Activated CD8-positive, alpha-beta memory T cell treated with anti-CD3 and anti-CD28 coated beads, Interleukin-2, amount 50 U/mL, for 48 hours (primary cell): Measurements from ENCODE around the gene PMM2.
"Not testable (repeated sequence)": the region's sequence is repeated elsewhere in the genome, so short reads cannot be mapped to it uniquely, and the experiment has no call there.

Experiments used
- DNase-seq: peaks from one replicate; pipeline ENCODE4 v3.0.0-alpha.2; 2020

PMM2 gene

GRCh38 chr16:8785408-8785807 lies 12.2 kb upstream of the PMM2 start:
- no peak for DNase-seq

GRCh38 chr16:8786316-8786715 lies 11.3 kb upstream of the PMM2 start:
- not testable (repeated sequence) for DNase-seq

- DNase-seq = no peak
These were observed 9.0 kb upstream of the PMM2 start for GRCh38 chr16:8788578-8789172.

- no peak for DNase-seq
These were observed 2.5 kb upstream of the PMM2 start for GRCh38 chr16:8795091-8795490.

GRCh38 chr16:8795818-8796217 lies 1.8 kb upstream of the PMM2 start:
- DNase-seq = no peak

- DNase-seq = no peak
These were observed 923 bp upstream of the PMM2 start for GRCh38 chr16:8796469-8797363.

GRCh38 chr16:8798174-8798527 lies 512 bp downstream of the PMM2 start:
- DNase-seq = no peak

- no peak for DNase-seq
These were observed 1.0 kb downstream of the PMM2 start for GRCh38 chr16:8798535-8799157.

GRCh38 chr16:8801701-8802100 lies 4.1 kb downstream of the PMM2 start:
- no peak for DNase-seq

- DNase-seq = not testable (repeated sequence)
These were observed 6.1 kb downstream of the PMM2 start for GRCh38 chr16:8803733-8804132.

- DNase-seq = no peak
These were observed 6.7 kb downstream of the PMM2 start for GRCh38 chr16:8804313-8804712.

GRCh38 chr16:8806272-8806983 lies 8.8 kb downstream of the PMM2 start:
- DNase-seq = no peak

- DNase-seq = no peak
These were observed 9.6 kb downstream of the PMM2 start for GRCh38 chr16:8807189-8807588.

- DNase-seq = no peak
These were observed 10.4 kb downstream of the PMM2 start for GRCh38 chr16:8808009-8808408.

GRCh38 chr16:8808613-8809353 lies 11.1 kb downstream of the PMM2 start:
- DNase-seq = no peak

- no peak for DNase-seq
These were observed 14.7 kb downstream of the PMM2 start for GRCh38 chr16:8812162-8812843.

GRCh38 chr16:8814095-8814806 lies 16.6 kb downstream of the PMM2 start:
- DNase-seq = no peak

- no peak for DNase-seq
These were observed 19.5 kb downstream of the PMM2 start for GRCh38 chr16:8816967-8817655.

- DNase-seq = no peak
These were observed 21.0 kb downstream of the PMM2 start for GRCh38 chr16:8818504-8819270.
